SW 1271 (cell line): Measurements from ENCODE around the gene GAR1.
"Not testable (repeated sequence)": the region's sequence is repeated elsewhere in the genome, so short reads cannot be mapped to it uniquely, and the experiment has no call there.

Source experiments
- DNase-seq, 2 experiments: peaks; one replicate each; lab custom pipeline; 2025; lab: John Stamatoyannopoulos, UW

The GAR1 gene

DNA sequence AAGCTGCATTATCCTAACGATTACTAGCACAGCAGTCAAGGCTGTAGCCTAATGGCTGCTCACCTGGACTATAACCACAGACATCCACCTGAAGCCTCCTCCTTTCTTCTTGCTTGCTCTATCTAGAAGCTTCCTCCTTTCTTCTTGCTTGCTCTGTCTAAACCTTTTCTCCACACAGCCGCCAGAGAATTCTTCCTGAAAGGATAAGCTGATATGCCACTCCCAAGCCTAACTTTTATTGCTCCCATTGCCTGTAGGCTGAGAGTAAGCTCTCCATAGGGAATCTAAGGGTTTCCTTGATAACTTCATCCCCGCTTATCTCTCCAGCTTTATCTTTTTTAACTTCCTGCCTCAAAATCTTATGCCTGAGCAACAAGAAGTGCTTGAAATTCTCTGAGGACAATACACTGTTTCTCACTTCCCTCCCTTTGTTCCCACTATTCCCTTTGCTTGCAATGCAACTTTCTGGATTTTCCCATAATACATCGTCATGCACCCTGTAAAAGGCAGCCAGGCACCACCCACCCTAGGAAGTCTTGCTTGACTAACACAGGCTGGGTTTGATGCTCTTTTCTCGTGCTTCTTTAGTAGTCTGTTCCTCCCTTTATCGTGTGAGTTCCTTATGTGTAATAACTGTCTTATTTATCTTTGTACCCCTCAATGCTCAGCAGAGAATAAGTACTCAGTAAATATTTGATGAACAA, 31.0 kb downstream of the GAR1 start:
- no peak for DNase-seq

DNA sequence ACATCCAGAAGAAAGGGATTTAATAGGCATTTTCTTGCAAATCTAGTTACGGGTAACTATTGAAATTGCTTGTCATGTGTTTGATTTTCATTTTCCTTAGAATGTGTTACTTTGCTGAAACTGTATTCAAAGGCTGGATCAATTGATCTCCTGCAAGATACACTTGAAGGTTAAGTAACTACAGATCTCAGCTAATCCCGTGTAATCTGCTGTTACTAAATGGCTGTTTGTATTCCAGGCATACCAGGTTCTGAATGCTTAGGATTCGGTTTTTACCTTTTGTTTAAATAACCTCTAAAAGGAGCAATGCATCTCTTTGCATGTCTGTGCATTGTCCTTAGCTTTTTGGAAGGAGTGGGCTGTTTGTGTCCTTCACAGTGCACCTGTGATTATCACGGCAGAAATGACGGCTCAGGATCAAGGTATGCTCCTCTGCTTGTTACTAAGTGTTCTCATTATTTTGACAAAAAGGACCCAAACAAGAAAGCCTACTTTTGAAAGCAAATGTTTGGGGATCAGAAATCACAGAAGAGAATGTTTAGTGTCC, 32.4 kb downstream of the GAR1 start, which contains the start of gene LRIT3:
LRIT3 (plus strand) TSS at position 212 of the 547 bp plus-strand sequence; CDS start at position 307, 95 bp downstream.
- DNase-seq = no peak

DNA sequence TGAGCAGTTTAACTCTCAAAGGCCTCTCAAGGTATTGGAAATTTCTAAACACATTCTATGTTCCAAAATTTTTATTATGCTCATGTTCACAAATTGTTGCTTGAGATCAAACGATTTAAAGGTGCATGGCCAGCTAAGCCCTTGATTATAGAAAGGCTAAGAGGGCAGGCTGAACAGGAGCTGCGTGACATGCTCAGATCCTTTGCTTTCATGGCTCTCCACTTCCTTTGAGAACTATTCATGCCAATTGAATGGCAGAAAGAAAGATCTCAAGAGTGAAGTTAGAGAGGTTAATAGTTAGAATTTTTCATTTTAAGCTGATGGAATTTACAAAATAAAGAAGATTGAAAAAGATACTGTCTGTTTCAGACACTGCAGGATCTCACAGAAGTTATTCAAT, 32.9 kb downstream of the GAR1 start:
- DNase-seq = no peak

DNA sequence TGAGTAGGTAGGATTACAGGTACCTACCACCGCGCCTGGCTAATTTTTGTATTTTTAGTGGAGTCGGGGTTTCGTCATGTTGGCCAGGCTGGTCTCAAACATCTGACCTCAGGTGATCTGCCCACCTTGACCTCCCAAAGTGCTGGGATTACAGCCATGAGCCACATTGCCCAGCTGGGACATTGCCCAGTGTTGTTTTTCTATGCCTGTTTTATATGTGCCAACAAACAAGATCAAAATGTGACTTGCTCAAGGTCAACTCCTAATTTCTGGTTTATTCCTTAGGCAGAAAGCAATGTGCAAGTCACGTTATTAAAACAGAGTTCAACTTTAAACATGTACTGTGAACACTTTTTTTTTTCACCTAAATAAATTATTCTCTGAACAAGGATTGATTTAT, 35.0 kb downstream of the GAR1 start:
- DNase-seq = no peak

DNA sequence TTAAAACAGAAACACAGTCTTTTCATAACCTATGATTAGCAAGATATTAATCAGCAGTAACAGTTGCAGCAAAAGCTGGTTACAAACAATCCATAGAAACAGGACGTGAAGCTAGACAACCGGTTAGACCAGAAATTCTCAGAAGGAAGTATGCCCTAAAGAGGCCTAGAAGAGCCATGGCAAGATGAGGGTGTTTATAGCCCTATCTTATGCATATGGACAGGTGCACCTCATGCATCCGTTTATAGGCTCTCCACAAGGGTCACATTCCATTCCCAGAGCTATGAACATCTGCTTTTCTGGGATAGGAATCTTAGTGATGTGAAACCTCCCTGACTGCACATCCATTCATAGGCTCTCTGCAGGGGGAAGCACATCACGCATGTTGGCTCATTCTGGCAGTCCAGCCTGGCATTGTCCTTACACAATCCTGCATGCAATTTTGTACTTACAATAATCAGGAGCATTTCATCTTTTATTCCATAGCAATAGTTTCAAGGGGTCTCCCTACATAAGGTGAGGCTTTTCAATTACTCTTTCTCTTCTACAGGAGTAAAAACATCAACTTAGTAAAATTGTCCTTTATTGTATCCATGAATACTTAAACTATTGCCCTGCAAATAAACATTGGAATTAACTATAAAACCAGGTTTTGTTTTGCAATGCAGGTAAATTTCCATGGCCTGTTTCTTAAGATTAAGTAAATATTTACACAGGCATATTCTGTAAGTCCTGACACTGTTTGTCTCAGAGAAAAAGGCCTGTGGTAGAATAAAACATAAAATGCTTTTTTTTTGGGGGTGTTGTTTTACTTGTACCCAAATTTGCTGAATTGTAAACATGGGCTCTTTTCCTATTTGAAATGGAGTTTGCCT, 44.1 kb downstream of the GAR1 start:
- not testable (repeated sequence) for DNase-seq

DNA sequence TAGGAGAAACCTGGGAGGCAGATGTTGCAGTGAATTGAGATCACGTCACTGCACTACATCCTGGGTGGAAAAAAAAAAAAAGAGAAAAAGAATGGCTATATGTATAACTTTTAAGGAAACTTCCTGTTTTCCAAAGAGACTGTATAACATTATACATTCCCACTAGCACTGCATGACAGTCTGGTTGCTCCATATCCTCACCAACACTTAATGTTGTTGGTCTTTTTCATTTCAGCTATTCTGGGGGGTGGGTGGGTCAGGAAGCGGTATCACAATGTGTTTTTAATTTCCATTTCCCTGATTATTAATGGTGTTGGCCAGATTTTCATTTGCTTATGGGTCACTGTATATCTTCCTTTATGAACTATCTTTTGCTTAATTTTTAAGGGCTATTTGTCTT, 45.7 kb downstream of the GAR1 start:
- no peak for DNase-seq

DNA sequence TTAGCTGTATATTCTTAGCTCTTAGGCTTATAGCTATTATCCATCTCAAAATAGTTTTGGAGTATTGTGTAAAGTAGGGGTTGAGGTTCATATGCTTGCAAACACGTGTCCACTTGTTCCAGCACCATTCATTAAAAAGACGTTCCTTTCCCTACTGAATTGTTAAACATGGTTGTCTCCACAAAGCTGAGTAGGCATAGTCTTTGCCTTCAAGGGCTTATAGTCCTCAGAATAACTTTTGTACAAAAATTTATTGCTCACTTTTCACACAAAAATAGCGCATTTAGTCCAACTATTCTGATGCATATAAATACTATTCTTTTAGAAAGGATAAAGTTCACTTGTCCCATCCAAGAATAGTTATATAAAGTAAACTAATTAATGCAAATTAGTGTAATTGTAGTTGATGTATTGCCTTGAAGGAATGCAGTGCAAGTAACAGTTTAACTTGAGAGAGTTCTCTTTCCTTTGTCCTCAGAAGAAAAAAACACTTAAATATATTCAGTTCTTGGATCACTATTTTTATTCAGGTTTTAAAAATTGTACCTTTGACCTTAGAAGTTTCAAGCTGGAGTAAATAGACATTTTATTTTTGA, 46.5 kb downstream of the GAR1 start:
- DNase-seq = no peak

DNA sequence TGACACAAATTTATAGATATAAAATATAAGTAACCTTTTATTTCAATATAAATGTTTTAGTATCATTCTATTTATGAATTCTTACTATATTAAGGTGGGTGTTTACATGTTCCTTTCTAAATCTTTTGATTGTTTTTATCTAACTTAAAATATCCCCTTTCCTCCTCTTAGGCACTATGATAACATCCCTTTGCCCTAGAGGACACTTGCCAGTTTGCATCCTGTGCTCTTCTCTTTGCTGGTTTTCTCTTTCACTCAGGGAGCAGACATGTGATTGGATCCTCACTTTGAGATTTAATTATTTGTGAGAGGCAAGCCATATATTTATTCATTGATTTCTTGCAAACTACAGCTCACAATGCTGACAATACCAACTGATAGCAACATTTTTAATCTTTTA, 48.6 kb downstream of the GAR1 start:
- no peak for DNase-seq

DNA sequence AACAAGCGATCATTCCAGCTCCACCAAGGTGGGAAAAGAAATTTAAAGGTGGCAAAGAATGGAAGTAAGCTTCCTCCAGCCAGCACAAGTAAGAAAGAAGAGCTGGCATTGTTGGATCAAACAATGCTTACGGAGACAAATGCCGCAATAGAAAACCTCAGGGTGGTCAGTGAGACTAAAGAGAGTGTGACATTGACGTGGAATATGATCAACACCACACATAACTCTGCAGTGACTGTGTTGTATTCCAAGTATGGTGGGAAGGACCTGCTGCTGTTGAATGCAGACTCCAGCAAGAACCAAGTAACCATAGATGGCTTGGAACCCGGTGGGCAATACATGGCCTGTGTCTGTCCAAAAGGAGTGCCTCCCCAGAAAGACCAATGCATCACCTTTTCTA, 54.5 kb downstream of the GAR1 start:
- no peak for DNase-seq

DNA sequence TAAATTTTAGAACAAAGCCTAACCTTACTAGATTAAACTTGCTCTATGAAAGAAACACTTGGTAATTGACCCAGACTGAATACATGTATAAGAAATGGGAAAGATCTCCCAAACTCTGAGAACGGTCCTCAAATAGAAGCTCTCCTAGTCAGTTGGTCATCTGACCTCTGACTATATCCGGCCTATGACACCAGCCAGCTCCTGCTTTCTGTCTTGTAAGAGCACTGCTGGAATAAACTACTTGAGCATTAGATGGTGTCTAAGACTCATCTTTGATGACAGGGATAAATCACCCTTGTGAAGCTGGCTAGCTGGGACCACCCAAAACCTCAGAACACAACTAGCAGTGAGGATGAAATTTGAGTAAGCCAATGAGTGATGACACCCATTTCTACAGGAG, 56.5 kb downstream of the GAR1 start:
- DNase-seq = no peak

DNA sequence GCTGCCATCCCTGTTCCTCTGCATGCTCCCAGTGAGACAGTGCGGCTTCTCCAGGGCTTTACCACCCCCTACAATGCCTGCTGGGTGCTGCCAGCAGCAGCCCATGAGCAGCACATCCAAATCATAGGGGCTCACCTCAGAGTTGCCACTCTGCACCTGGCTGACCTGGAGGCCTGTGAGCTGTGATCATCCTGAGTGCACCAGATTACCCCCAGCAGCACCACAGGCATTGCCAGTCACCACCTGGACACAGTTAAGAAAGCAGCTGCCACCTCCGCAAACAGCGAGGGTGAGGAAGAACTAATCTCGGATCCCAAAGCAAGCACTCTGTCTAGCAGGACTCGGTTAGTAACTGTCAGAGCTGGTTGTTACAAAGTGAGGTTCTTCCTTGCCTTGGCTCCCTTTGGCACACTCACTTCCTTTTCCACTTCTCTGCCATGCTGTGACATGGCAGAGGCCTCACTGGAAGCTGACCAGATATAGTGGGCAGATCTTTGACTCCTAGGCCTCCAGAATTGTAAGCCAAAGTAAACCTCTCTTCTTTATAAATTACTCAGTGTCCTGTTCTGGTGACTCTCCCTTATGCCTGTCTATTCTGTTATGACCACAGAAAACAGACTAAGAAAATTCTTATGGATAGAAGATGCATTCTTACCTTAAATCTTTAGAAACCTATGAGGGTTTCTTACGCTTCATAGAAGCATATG, 57.5 kb downstream of the GAR1 start:
- DNase-seq = no peak

DNA sequence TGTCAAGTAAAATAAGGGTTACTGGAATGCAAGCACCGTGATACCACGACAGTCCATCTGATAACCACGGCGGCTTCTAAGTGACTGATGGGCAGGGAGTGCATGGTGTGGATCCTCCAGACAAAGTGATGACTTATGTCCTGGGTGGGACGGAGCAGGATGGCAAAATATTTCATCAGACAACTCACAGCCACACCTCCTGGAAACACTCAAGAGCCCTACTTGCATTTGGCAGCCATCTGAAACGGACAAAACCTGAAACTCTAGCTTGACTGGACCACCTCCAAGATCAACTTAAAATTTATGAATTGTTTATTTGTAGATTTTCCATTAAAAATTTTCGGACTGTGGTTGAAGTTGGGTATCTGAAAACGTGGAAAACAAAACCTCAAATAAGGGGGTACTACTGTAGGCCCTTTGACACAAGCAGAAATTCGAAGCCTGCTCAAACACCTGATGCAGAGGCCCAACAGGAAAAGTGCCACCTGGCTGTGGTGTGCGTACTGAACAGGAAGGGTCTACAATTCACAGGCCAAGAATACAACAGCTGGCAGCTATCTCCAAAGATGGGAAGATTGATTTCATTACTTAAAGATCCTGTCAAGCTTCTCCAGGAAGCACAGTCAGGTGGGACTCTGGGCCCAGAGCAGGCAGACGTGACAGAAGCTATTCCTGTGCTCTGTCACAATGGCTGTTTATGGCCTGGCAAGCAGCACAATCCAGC, 58.4 kb downstream of the GAR1 start:
- DNase-seq = no peak
